SH-SY5Y (cell line): Measurements from ENCODE around the gene TP53TG3F.
"Not testable (repeated sequence)": the region's sequence is repeated elsewhere in the genome, so short reads cannot be mapped to it uniquely, and the experiment has no call there.

Experiments
- GATA2 ChIP-seq: IDR thresholded peaks from 2 replicates; pipeline ENCODE4 v1.6.1; 2011; ENCODE audit warnings: mild to moderate bottlenecking, low read depth, low read length
- GATA3 ChIP-seq: IDR thresholded peaks from 2 replicates; pipeline ENCODE4 v1.6.1; 2011; ENCODE audit warnings: low read depth, mild to moderate bottlenecking, low read length, moderate library complexity

TP53TG3F gene, protein sequence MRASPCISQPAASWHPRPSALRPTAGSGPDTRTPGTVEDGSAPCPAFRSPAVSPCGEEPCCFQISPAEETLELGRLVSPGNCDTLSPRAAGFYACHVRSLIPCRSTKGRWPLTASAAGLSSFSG

DNA sequence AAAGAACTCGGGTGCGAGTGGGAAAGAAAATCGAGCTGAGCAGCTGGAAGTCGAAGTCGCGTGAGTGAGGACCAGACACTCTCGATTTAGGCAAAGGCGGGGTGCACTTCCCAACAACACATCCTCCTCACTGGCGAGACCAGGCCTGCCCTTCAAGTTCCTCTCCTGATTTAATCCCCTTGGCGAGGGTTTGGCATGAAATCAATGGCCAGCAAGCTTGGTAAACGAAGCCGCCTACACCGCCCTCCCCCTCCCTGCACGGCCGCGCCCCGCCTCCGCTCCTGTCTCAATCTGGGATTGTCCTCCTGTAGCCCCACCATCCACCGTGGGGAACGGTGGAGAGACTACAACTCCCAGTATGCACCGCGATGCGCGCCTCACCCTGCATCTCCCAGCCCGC lies at the start of gene TP53TG3F:
TP53TG3F (plus strand) TSS at position 301 of the 400 bp plus-strand sequence; CDS start at position 369, 68 bp downstream.
- not testable (repeated sequence) for TF ChIP-seq GATA2, GATA3
